Renal cortex interstitium (tissue), 11 donors: ENCODE results near the gene MRPL20. TPM values are rescaled to one million over a fixed set of nuclear protein-coding genes. Genes with fewer than 3 reads are reported as not detected.

ENCODE experiments used
- DNase-seq, 11 donors: peaks; one replicate each; pipeline ENCODE4 v3.0.0-alpha.2; 2013; ENCODE audit warnings: low read depth in 9 of 11, low spot score in 4 of 11; ENCODE audit errors: extremely low read depth in 1 of 11
- polyA plus RNA-seq, 3 donors: library from polyadenylated mRNA; unstranded; fragments of 120-200 nt; gene quantifications; one replicate each; pipeline ENCODE4 v1.2.1, GENCODE V29; 2013; ENCODE audit not compliant: insufficient read length in 3 of 3

MRPL20 gene
- polyA plus RNA-seq, 3 donors: 115 to 120 (median 120) TPM

DNA sequence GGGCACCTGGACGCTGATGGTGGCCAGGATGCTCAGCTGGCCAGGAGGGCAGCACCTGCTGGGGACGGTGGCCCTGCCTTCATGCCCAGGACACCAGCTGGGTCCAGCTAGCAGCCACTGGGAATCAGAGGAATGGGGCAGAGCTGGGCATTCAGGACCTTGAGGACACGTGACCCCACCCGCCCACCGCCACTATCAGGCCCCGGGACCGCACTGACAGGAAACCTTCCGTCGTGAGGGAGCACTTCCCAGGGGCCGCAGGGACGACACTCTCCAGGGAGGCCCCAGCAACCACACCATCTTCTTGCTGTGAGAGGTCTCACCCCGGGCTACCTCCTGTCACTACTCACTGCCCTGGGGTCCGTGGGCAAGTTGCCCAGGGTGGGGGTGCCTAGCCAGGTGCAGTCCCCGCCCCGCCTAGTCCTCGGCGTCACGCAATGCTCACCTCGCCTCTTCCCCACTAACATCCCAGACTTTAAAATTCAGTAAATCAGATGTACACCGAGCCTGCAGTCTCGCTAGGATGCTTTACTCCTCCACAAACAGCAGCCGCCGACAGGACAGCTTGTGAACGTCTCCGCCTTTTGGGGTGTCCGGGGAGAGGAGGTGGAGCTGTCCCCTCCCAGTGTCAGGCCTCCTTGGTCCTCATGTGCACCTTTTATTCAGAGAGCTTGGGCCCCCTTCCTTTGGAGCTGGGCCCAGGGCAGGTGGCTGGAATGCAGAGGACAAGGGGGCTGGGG, 33.3 kb upstream of the MRPL20 start:
- DNase-seq: no peak

DNA sequence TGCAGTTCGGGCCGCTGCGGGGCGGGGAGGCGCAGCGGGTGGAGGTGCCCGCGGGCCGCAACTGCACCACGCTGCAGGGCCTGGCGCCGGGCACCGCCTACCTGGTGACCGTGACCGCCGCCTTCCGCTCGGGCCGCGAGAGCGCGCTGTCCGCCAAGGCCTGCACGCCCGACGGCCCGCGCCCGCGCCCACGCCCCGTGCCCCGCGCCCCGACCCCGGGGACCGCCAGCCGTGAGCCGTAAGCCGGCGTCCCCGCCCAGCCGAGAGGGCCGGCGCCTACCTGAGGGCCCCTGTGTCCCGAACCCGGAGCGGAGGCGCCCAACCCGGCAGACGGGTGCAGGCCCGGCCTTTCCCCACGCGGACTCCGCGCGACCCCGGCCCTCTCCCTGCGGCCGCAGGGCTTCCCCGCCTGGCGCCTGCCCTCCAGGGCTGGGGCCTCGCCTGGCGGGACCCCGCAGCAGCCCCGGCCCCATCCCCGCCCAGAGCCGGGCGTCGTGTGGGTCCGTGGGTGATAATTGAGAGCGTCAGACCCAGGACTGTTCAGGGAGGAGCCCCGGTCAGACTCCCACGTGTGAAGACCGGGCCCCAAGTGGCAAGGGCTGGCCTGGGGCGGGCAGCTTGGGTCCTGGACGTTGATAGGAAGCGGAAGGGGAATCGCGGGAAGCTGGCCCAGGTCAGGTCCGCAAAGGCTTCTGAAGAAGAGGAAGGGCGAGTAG, 32.6 kb upstream of the MRPL20 start:
- no peak for DNase-seq

DNA sequence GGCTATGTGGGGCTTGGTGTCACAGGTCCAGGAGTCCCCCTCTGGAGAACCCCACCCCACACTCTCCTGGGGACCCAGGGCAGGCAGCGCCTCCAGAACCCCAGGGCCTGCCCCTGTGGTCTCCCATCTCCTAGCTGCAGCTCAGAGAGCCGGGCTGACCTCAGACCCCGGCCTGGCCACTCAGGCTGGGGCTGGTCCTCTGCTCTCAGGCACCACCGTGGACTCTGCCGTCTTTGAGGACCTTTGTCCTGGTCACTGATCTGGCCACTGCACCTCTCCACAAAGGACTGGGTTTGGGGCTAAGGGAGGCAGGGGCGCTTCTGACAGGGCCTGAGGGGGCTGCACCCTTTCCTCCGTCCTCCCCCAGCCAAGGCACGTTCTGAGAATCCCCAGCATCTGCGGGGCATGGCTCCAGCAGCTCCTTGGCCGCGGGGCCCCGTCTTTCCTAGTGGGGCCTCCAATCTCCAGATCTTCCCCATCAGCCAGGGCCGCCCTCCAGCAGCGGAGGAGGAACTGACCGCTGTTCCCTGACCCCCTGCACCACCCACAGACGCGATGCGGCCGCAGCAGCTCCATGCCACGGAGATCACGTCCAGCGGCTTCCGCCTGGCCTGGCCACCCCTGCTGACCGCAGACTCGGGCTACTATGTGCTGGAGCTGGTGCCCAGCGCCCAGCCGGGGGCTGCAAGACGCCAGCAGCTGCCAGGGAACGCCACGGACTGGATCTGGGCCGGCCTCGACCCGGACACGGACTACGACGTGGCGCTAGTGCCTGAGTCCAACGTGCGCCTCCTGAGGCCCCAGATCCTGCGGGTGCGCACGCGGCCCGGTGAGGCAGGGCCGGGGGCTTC, 31.7 kb upstream of the MRPL20 start:
- no peak for DNase-seq

GRCh38 chr1:1437904-1438376, 30.8 kb upstream of the MRPL20 start:
- DNase-seq: peak in 1 of 11 donors; percentile 83

DNA sequence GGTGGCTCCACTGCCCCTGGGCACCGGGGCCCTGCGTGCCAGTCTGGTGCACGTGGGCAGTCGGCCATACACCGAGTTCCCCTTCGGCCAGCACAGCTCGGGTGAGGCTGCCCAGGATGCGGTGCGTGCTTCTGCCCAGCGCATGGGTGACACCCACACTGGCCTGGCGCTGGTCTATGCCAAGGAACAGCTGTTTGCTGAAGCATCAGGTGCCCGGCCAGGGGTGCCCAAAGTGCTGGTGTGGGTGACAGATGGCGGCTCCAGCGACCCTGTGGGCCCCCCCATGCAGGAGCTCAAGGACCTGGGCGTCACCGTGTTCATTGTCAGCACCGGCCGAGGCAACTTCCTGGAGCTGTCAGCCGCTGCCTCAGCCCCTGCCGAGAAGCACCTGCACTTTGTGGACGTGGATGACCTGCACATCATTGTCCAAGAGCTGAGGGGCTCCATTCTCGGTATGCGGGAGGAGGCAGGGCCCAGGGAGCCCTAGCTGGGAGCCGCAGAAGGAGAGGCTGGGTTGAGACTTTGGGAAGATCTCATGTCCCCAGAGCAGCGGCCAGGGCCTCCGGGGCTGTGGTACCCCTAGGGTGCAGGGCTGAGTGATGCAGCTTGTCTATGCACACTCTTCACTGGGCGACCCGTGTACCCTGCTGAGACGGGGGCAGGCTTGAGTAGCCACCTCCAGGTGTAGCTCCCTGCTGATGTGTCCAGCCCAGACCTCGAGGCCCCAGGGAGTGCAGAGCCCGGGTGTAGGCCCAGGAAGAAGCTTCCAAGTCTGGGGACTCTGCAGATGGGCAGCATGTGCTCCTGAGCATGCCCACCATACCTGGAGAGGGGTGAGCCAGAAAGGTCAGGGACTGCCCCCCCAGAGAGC, 30.2 kb upstream of the MRPL20 start:
- no peak for DNase-seq

DNA sequence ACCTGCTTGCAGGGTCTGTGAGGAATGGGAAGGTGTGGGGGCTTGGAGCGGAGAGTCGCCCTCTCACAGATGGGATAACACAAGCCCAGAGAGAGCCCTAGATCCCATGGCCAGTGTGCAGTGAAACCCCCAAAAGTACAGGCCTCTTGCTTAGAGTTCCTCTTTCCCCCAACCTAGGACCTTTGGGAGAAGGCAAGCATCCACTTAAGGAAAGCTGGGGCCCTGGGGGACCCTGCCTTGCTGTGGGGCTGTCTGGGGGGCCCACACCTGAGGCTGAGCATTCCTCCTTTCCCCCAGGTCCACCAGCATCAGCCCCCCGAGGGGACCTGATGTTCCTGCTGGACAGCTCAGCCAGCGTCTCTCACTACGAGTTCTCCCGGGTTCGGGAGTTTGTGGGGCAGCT, 29.5 kb upstream of the MRPL20 start:
- DNase-seq: no peak

GRCh38 chr1:1435911-1436629, 29.0 kb upstream of the MRPL20 start:
- DNase-seq: no peak

DNA sequence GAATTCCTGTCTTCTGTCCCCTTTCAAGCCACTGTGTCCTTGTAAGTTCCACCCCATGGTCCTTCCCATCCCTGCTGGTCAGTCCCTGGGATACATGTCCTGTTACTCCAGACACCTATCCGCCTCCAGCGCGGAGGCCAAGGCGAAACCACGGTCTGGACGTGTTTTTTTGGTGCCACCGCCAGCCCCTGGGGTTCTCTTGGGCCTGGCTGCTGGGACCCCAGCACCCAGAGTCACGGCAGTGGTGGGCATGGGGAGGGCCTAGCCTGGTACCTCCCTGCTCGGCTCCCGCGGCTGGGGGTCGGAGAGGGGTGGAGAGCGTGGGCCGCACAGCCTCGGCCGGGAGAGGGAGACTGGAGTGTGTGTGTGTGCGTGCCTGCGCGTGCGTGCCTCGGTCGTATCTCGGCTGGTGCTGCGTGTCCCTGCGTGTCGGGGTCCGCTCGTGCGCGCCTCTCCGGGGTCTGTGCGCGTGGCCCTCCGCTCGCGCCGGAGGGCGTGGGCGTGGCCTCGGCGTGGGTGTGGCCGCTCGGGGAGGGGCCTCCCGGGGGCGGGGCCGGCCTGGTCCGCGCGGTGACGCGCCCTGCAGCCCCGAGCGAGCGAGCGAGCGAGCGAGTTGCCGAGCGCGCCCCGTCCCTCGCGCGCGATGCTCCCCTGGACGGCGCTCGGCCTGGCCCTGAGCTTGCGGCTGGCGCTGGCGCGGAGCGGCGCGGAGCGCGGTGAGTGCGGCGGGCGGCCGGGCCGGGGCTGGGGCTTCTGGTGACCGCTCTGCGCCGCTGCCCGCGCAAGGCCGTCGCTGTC, 28.2 kb upstream of the MRPL20 start, which contains the start of gene VWA1:
Gene VWA1, plus strand, starts transcription at position 585 of the 798 bp plus-strand sequence. Its CDS starts 59 bp downstream, at position 644.
- DNase-seq: no peak

- DNase-seq: no peak
Measured at GRCh38 chr1:1434824-1435105, 27.7 kb upstream of the MRPL20 start.

DNA sequence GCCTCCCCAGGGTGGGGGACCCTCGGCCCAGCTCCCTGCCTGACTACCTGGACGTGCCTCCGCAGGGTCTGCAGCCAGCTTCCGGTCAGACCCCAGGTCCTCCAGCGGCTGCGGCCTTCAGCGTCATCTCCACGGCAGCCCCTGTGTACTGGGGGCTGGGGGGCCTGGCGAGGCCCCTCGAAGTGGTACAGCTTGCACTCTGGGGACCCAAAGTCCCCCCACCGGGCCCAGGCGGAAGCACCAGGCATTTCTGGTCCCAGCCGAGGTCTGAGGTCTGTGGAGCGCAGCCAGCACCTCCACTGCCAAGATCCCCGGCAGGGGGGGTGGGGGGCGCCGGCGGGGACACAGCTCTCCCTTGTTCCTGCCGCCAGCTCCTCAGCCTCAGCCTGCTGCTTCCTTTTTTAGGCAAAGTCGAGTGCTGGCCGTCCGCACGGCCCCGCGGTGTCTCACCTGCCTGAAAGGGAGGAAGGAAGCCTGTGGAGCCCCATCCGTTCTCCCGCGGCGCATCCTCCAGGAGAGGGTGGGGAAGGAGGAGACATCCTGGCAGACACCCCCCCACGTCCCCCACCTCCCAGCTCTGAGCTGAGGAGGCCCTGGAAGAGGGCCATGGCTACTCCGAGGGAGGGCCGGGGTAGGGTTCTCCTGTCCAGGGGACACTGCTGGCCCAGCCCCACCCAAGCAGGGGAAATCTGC, 27.2 kb upstream of the MRPL20 start:
- no peak for DNase-seq

GRCh38 chr1:1433804-1434130, 26.7 kb upstream of the MRPL20 start:
- DNase-seq: no peak

DNA sequence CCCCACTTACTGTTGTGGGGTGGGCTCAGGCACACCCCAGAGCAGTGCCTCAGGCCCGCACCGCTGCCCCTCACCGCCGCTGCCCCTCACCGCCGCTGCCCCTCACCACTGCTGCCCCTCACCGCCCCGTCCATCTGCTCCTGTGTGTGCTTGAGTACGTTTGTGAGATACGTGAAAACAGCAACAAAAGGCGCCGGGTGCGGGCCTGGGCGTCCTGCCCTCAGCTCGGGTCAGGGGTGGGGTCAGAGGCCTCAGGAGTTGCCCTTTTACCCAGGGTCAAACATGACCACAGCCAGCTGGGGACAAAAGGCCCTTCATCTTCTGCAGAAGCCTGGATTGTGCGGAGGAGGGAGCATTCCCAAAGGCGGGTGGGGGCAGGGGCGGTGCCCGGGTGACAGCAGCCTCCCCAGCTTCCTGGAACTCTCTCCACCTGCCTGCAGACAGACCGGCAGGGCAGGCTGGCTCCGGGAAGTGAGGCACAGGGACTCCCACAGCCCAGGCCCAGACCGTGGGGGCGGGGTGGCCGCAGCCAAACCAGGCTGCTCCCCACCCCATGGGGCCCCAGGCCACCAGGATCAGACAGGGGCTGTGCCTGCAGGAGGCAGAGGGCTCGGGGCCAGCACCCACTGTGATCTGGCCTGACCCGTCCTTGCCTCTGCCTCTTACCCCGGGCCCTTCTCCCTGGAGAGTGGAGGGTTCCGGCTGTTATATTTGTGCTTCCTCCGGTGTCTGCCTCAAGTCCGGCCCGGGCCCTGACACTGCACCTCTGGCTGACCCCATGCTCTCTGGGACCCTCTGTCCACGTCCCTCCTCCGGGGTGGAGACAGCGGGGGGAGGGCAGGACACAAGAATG, 26.1 kb upstream of the MRPL20 start:
- peak in 1 of 11 donors; percentile 67 for DNase-seq

GRCh38 chr1:1432274-1432950, 25.3 kb upstream of the MRPL20 start:
- no peak for DNase-seq

GRCh38 chr1:1431845-1432273, 24.8 kb upstream of the MRPL20 start:
- DNase-seq: no peak

DNA sequence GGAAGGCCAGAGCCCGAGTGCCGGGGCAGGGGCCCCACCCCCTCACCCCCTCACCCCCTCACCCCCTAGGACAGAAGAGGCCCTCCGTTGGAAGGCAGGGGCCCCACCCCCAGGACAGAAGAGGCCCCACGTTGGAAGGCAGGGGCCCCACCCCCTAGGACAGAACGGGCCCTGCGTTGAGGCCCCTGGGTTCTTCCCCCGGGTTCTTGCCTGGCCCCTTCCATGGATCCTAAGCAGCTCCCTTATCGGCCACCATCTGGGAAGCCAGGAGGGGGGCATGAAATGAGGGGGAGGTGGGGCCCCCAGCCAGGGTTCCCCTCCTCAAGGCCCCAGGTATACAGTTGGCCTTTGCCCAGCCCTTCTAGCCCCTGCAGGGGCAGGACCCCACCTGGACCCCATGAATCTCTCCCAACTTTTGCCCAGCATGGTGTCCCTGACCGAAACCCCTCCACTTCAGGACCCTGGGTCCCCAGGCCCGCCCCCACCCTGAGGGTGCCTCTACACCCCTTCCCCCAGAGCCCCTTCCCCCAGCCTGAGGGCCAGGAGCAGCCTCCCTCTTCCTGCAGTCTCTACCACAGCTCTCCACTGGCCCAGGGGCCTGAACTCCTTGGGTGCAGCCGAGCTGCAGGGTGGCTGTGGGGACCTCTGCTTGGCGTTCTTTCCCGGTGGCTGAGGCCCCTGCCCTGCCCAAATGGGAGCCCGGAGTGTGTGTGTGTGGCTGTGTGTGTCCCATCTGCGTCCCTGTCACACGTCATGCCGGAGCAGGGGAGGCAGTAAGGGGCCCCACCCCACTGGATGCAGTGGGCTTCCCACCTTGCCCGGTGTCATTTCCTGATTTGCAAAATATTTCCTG, 24.1 kb upstream of the MRPL20 start:
- no peak for DNase-seq
